Activated CD4-positive, alpha-beta T cell treated with anti-CD3 and anti-CD28 coated beads, Interleukin-2, Interleukin-4, amounts not matched to agents 100 ng/mL and 50 ng/mL, durations not matched to agents 16 hours and 8 hours (primary cell): ENCODE data around the gene FAM83C.

Experiments used
- DNase-seq: peaks from one replicate; pipeline ENCODE4 v3.0.0-alpha.2; 2020; ENCODE audit warnings: low spot score

The FAM83C gene

GRCh38 chr20:35298264-35298663, 6.0 kb upstream of the FAM83C start:
- DNase-seq: no peak

GRCh38 chr20:35297740-35298139, 5.5 kb upstream of the FAM83C start:
- DNase-seq: no peak

- DNase-seq: no peak
These were observed 4.9 kb upstream of the FAM83C start for GRCh38 chr20:35297155-35297554.

GRCh38 chr20:35296101-35296554, 3.9 kb upstream of the FAM83C start:
- DNase-seq: no peak

- DNase-seq: no peak
These were observed 3.4 kb upstream of the FAM83C start for GRCh38 chr20:35295674-35296073.

GRCh38 chr20:35295058-35295457, 2.8 kb upstream of the FAM83C start:
- no peak for DNase-seq

GRCh38 chr20:35294293-35294685, 2.1 kb upstream of the FAM83C start:
- DNase-seq: no peak

- no peak for DNase-seq
These were observed 1.4 kb upstream of the FAM83C start for GRCh38 chr20:35293303-35294292.

GRCh38 chr20:35292504-35293285, 470 bp upstream of the FAM83C start:
- DNase-seq: no peak

GRCh38 chr20:35290887-35291417, 1.3 kb downstream of the FAM83C start:
- no peak for DNase-seq

- no peak for DNase-seq
These were observed 1.9 kb downstream of the FAM83C start for GRCh38 chr20:35290186-35290886.

GRCh38 chr20:35288325-35289060, 3.7 kb downstream of the FAM83C start:
- DNase-seq: no peak

GRCh38 chr20:35287509-35288324, 4.5 kb downstream of the FAM83C start:
- no peak for DNase-seq

- no peak for DNase-seq
These were observed 5.2 kb downstream of the FAM83C start for GRCh38 chr20:35286899-35287508.

GRCh38 chr20:35286077-35286898, 5.9 kb downstream of the FAM83C start:
- DNase-seq: no peak

- no peak for DNase-seq
These were observed 6.5 kb downstream of the FAM83C start for GRCh38 chr20:35285806-35286076.

GRCh38 chr20:35284992-35285805, 7.0 kb downstream of the FAM83C start:
- no peak for DNase-seq

- DNase-seq: peak; percentile 88
These were observed 7.8 kb downstream of the FAM83C start, which contains the start of gene EIF6 for GRCh38 chr20:35284267-35284991. Gene EIF6, minus strand, starts transcription at chr20:35284772. Its CDS starts 285 bp downstream, at chr20:35284487.
